ENCODE data around the gene NT5C. TPM values are rescaled to one million over a fixed set of nuclear protein-coding genes. Genes with fewer than 3 reads are reported as not detected.
"Not testable (repeated sequence)": the region's sequence is repeated elsewhere in the genome, so short reads cannot be mapped to it uniquely, and the experiment has no call there.

The NT5C gene
- total and polyA plus RNA-seq, 4 donors = 27.2 to 61.0 (median 55.9) TPM

GRCh38 chr17:75160211-75160610, 28.7 kb upstream of the NT5C start:
- H3K4me3 ChIP-seq (ENCODE audit: low read depth, low read length) = no peak overlapping the region
- H3K36me3 ChIP-seq (ENCODE audit: control insufficient read depth, insufficient read depth, low read length) = peaks cover 48% of the 10 kb centered on the region
- WGBS (ENCODE audit: insufficient coverage) = 94% methylated on average over 3 of the region's 5 CpGs
- no peaks in the 10 kb centered on the region for H3K4me1 ChIP-seq (ENCODE audit: control insufficient read depth, insufficient read depth, low read length)
- no peak for DNase-seq (ENCODE audit: low read depth in 4 of 6, low spot score in 6 of 6)
- no peaks in the 10 kb centered on the region for H3K9me3 ChIP-seq (ENCODE audit: control insufficient read depth, insufficient read depth, low read length)
- H3K27me3 ChIP-seq (ENCODE audit: control insufficient read depth, insufficient read depth, low read length) = no peaks in the 10 kb centered on the region
- H3K27ac ChIP-seq (ENCODE audit: low read depth, low read length) = no peak overlapping the region

GRCh38 chr17:75159196-75160031, 27.9 kb upstream of the NT5C start:
- DNase-seq (ENCODE audit: low read depth in 4 of 6, low spot score in 6 of 6) = no peak
- H3K9me3 ChIP-seq (ENCODE audit: control insufficient read depth, insufficient read depth, low read length) = no peaks in the 10 kb centered on the region
- H3K4me3 ChIP-seq (ENCODE audit: low read depth, low read length) = no peak overlapping the region
- H3K27me3 ChIP-seq (ENCODE audit: control insufficient read depth, insufficient read depth, low read length) = no peaks in the 10 kb centered on the region
- H3K27ac ChIP-seq (ENCODE audit: low read depth, low read length) = no peak overlapping the region
- H3K36me3 ChIP-seq (ENCODE audit: control insufficient read depth, insufficient read depth, low read length) = peaks cover 40% of the 10 kb centered on the region
- WGBS (ENCODE audit: insufficient coverage) = 100% methylated on average over 1 of the region's 4 CpGs
- H3K4me1 ChIP-seq (ENCODE audit: control insufficient read depth, insufficient read depth, low read length) = no peaks in the 10 kb centered on the region

GRCh38 chr17:75158480-75158879, 26.9 kb upstream of the NT5C start:
- not testable (repeated sequence) for H3K9me3 ChIP-seq (ENCODE audit: control insufficient read depth, insufficient read depth, low read length); H3K4me3 ChIP-seq (ENCODE audit: low read depth, low read length); H3K27ac ChIP-seq (ENCODE audit: low read depth, low read length); H3K4me1 ChIP-seq (ENCODE audit: control insufficient read depth, insufficient read depth, low read length); DNase-seq (ENCODE audit: low read depth in 4 of 6, low spot score in 6 of 6); H3K27me3 ChIP-seq (ENCODE audit: control insufficient read depth, insufficient read depth, low read length)
- H3K36me3 ChIP-seq (ENCODE audit: control insufficient read depth, insufficient read depth, low read length) = peaks cover 33% of the 10 kb centered on the region
- 96% methylated on average over 4 of the region's 8 CpGs for WGBS (ENCODE audit: insufficient coverage)

GRCh38 chr17:75155191-75155601, 23.7 kb upstream of the NT5C start:
- no peaks in the 10 kb centered on the region for H3K9me3 ChIP-seq (ENCODE audit: control insufficient read depth, insufficient read depth, low read length)
- no peak overlapping the region for H3K27ac ChIP-seq (ENCODE audit: low read depth, low read length)
- no CpG with 5 or more reads among the region's 3 CpGs for WGBS (ENCODE audit: insufficient coverage)
- no peak overlapping the region for H3K4me3 ChIP-seq (ENCODE audit: low read depth, low read length)
- no peaks in the 10 kb centered on the region for H3K27me3 ChIP-seq (ENCODE audit: control insufficient read depth, insufficient read depth, low read length)
- peaks cover 21% of the 10 kb centered on the region for H3K36me3 ChIP-seq (ENCODE audit: control insufficient read depth, insufficient read depth, low read length)
- H3K4me1 ChIP-seq (ENCODE audit: control insufficient read depth, insufficient read depth, low read length) = peaks cover 18% of the 10 kb centered on the region
- no peak for DNase-seq (ENCODE audit: low read depth in 4 of 6, low spot score in 6 of 6)

- peak within 1 kb of the TSS; percentile 85 for H3K4me3 ChIP-seq (ENCODE audit: low read depth, low read length)
- H3K36me3 ChIP-seq (ENCODE audit: control insufficient read depth, insufficient read depth, low read length) = peaks cover 15% of the 10 kb centered on the region
- H3K27ac ChIP-seq (ENCODE audit: low read depth, low read length) = peak within 1 kb of the TSS; percentile 83
- WGBS (ENCODE audit: insufficient coverage) = under 1% methylated on average over 44 of the region's 67 CpGs
- H3K9me3 ChIP-seq (ENCODE audit: control insufficient read depth, insufficient read depth, low read length) = no peaks in the 10 kb centered on the region
- peak; percentile 85 to 100 (median 98) for DNase-seq (ENCODE audit: low read depth in 4 of 6, low spot score in 6 of 6)
- H3K4me1 ChIP-seq (ENCODE audit: control insufficient read depth, insufficient read depth, low read length) = peaks cover 18% of the 10 kb centered on the region
- H3K27me3 ChIP-seq (ENCODE audit: control insufficient read depth, insufficient read depth, low read length) = no peaks in the 10 kb centered on the region
Observed at GRCh38 chr17:75154195-75155106, 22.9 kb upstream of the NT5C start, which contains the start of gene JPT1. Gene JPT1, minus strand, starts transcription at chr17:75154512. Its CDS starts 115 bp downstream, at chr17:75154397.

- peaks cover 18% of the 10 kb centered on the region for H3K4me1 ChIP-seq (ENCODE audit: control insufficient read depth, insufficient read depth, low read length)
- H3K27me3 ChIP-seq (ENCODE audit: control insufficient read depth, insufficient read depth, low read length) = no peaks in the 10 kb centered on the region
- peak overlapping the region; percentile 83 for H3K27ac ChIP-seq (ENCODE audit: low read depth, low read length)
- WGBS (ENCODE audit: insufficient coverage) = under 1% methylated on average over 35 of the region's 35 CpGs
- peak overlapping the region; percentile 85 for H3K4me3 ChIP-seq (ENCODE audit: low read depth, low read length)
- peaks cover 12% of the 10 kb centered on the region for H3K36me3 ChIP-seq (ENCODE audit: control insufficient read depth, insufficient read depth, low read length)
- peak in 2 of 6 donors; percentile 33 to 82 for DNase-seq (ENCODE audit: low read depth in 4 of 6, low spot score in 6 of 6)
- H3K9me3 ChIP-seq (ENCODE audit: control insufficient read depth, insufficient read depth, low read length) = no peaks in the 10 kb centered on the region
Observed at GRCh38 chr17:75153780-75154194, 22.2 kb upstream of the NT5C start.

GRCh38 chr17:75152922-75153779, 21.6 kb upstream of the NT5C start:
- DNase-seq (ENCODE audit: low read depth in 4 of 6, low spot score in 6 of 6) = peak in 3 of 6 donors; percentile 33 to 85 (median 77)
- H3K27ac ChIP-seq (ENCODE audit: low read depth, low read length) = peak overlapping the region; percentile 83
- no peaks in the 10 kb centered on the region for H3K27me3 ChIP-seq (ENCODE audit: control insufficient read depth, insufficient read depth, low read length)
- H3K4me3 ChIP-seq (ENCODE audit: low read depth, low read length) = peak overlapping the region; percentile 85
- peaks cover 12% of the 10 kb centered on the region for H3K36me3 ChIP-seq (ENCODE audit: control insufficient read depth, insufficient read depth, low read length)
- no peaks in the 10 kb centered on the region for H3K9me3 ChIP-seq (ENCODE audit: control insufficient read depth, insufficient read depth, low read length)
- peaks cover 18% of the 10 kb centered on the region for H3K4me1 ChIP-seq (ENCODE audit: control insufficient read depth, insufficient read depth, low read length)
- WGBS (ENCODE audit: insufficient coverage) = 0% methylated on average over 27 of the region's 28 CpGs

GRCh38 chr17:75152523-75152921, 21.0 kb upstream of the NT5C start:
- H3K36me3 ChIP-seq (ENCODE audit: control insufficient read depth, insufficient read depth, low read length) = peaks cover 11% of the 10 kb centered on the region
- H3K4me3 ChIP-seq (ENCODE audit: low read depth, low read length) = peak overlapping the region; percentile 85

GRCh38 chr17:75151930-75152329, 20.4 kb upstream of the NT5C start:
- Histone ChIP-seq H3K36me3 (ENCODE audit: control insufficient read depth, insufficient read depth, low read length) (peaks cover 14% of the 10 kb centered on the region), H3K27ac (ENCODE audit: low read depth, low read length) (no peak overlapping the region), H3K27me3 (ENCODE audit: control insufficient read depth, insufficient read depth, low read length) (no peaks in the 10 kb centered on the region), H3K9me3 (ENCODE audit: control insufficient read depth, insufficient read depth, low read length) (no peaks in the 10 kb centered on the region), H3K4me3 (ENCODE audit: low read depth, low read length) (peak overlapping the region; percentile 85), H3K4me1 (ENCODE audit: control insufficient read depth, insufficient read depth, low read length) (peaks cover 18% of the 10 kb centered on the region)
- no CpG with 5 or more reads among the region's 6 CpGs for WGBS (ENCODE audit: insufficient coverage)
- DNase-seq (ENCODE audit: low read depth in 4 of 6, low spot score in 6 of 6) = peak in 2 of 6 donors; percentile 66 to 84

More at GRCh38 chr17:75152523-75152921, 21.0 kb upstream of the NT5C start:
- WGBS (ENCODE audit: insufficient coverage) = 25% methylated on average over 4 of the region's 6 CpGs
- DNase-seq (ENCODE audit: low read depth in 4 of 6, low spot score in 6 of 6) = peak in 1 of 6 donors; percentile 27
- Histone ChIP-seq H3K27me3 (ENCODE audit: control insufficient read depth, insufficient read depth, low read length) (no peaks in the 10 kb centered on the region), H3K27ac (ENCODE audit: low read depth, low read length) (peak overlapping the region; percentile 40), H3K4me1 (ENCODE audit: control insufficient read depth, insufficient read depth, low read length) (peaks cover 18% of the 10 kb centered on the region), H3K9me3 (ENCODE audit: control insufficient read depth, insufficient read depth, low read length) (no peaks in the 10 kb centered on the region)

Measured in spinal cord (tissue), 10 donors.